ENCODE data around the gene PLK3. TPM values are rescaled to one million over a fixed set of nuclear protein-coding genes. Genes with fewer than 3 reads are reported as not detected.

The PLK3 gene
- total and polyA plus RNA-seq, 8 donors, result 6.1 to 35.3 (median 12.9) TPM

DNA sequence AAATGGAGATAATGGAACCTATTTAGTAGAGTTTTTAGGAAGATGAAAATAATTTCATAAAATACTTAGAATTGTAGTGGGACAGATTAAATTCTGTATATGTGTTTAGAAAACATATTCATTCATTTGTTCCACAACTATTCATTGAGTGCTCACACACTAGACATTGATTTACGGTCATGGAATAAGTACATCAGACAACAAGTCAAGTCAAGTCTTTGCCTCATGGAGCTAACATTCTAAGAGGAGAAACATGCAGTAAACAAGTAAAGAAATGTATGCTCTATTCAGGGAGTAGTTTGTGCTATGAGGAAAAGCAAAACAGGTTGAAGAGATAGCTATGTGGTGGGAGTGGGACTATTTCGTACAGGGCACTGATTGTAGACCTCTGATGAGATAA is 17.1 kb downstream of the PLK3 start:
- intact Hi-C loops (cut with DNase I), result no loop called here
- Histone ChIP-seq H3K27me3 (no peaks in the 10 kb centered on the region), H3K4me1 (peaks cover 0 to 12% (median 0%) of the 10 kb centered on the region in 3 donors), H3K27ac (no peak overlapping the region), H3K9me3 (no peaks in the 10 kb centered on the region), H3K4me3 (no peak overlapping the region), H3K36me3 (no peaks in the 10 kb centered on the region)
- DNase-seq (no peak), FAIRE-seq (no peak), ATAC-seq (no peak)
- TF ChIP-seq, protein P1, sequence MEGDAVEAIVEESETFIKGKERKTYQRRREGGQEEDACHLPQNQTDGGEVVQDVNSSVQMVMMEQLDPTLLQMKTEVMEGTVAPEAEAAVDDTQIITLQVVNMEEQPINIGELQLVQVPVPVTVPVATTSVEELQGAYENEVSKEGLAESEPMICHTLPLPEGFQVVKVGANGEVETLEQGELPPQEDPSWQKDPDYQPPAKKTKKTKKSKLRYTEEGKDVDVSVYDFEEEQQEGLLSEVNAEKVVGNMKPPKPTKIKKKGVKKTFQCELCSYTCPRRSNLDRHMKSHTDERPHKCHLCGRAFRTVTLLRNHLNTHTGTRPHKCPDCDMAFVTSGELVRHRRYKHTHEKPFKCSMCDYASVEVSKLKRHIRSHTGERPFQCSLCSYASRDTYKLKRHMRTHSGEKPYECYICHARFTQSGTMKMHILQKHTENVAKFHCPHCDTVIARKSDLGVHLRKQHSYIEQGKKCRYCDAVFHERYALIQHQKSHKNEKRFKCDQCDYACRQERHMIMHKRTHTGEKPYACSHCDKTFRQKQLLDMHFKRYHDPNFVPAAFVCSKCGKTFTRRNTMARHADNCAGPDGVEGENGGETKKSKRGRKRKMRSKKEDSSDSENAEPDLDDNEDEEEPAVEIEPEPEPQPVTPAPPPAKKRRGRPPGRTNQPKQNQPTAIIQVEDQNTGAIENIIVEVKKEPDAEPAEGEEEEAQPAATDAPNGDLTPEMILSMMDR (IDR thresholded peaks at IDR 0.05), result no peak
- WGBS, 2 donors, result 79 to 81% methylated on average over 2 of the region's 2 CpGs

DNA sequence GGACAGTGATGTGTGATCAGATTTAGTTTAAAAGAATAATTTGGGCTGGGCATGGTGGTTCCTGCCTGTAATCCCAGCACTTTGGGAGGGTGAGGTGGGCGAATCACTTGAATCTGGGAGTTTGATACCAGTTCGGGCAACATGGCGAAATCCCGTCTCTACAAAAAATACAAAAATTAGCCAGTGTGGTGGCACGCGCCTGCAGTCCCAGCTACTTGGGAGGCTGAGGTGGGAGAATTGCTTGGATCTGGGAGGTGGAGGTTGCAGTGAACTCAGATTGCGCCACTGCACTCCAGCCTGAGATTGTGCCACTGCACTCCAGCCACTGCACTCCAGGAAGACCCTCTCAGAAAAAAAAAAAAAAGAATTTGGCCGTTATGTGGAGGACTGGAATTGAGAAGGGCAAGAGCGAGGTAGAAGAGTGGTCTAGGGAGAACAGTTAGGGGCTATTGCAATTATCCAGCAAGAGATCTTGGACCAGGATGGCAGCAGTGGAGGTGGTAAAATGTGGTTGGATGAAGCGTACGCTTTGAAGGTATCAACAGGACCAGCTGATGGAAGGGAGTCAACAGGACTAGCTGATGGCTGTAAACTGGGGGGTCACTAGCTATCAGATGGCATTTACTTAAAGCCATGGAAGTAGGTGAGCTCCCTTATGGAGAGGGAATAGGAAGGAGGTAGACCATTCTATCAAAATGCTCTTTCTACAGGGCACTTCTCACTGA is 17.8 kb downstream of the PLK3 start:
- WGBS, 2 donors, result 89 to 96% methylated on average over 11 of the region's 11 CpGs
- intact Hi-C loops (cut with DNase I), result no loop called here
- Histone ChIP-seq H3K27me3 (no peaks in the 10 kb centered on the region), H3K4me1 (peaks cover 0 to 12% (median 0%) of the 10 kb centered on the region in 3 donors), H3K9me3 (no peaks in the 10 kb centered on the region), H3K4me3 (no peak overlapping the region), H3K27ac (no peak overlapping the region), H3K36me3 (no peaks in the 10 kb centered on the region)
- ATAC-seq (no peak), FAIRE-seq (no peak), DNase-seq (peak in 4 of 6 donors; percentile 6 to 14 (median 11))
- TF ChIP-seq, protein P1 (IDR thresholded peaks at IDR 0.05), result no peak

DNA sequence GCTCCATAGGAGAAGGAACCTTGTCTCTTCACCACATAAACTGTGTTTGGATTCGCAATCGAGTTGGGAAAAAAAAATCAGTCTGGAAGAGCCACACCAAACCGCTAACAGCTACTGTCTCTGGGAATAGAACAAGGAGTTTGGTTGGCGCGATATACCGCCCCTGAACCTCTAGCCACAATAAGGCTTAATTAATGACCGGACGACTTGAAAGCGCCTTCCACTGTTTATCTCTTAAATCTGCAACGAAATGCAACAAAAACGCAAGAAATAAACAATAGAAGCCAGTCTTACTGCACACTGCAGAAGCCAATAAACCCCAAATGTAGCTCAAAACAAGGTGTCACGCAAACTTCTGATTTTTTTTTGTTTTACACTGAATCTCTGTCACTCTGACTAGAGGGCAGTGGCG is 19.0 kb downstream of the PLK3 start:
- FAIRE-seq (no peak), ATAC-seq (peak; percentile 2 to 39 (median 14)), DNase-seq (peak in 2 of 6 donors; percentile 6 to 16)
- Histone ChIP-seq H3K27ac (peak overlapping the region; percentile 89 to 99 (median 96)), H3K36me3 (no peaks in the 10 kb centered on the region), H3K27me3 (no peaks in the 10 kb centered on the region), H3K4me1 (peaks cover 0 to 7% (median 0%) of the 10 kb centered on the region in 3 donors), H3K9me3 (no peaks in the 10 kb centered on the region), H3K4me3 (peak overlapping the region in 2 of 4 donors; percentile 48 to 62)
- TF ChIP-seq, protein P1 (IDR thresholded peaks at IDR 0.05), result no peak
- 0% methylated on average over 13 of the region's 13 CpGs for WGBS, 2 donors
- intact Hi-C loops (cut with DNase I), result no loop called here

GRCh38 chr1:44819608-44820327 is 19.6 kb downstream of the PLK3 start:
- intact Hi-C loops (cut with DNase I), result no loop called here
- Histone ChIP-seq H3K27ac (peak overlapping the region; percentile 89 to 99 (median 96)), H3K4me3 (peak overlapping the region; percentile 32 to 62 (median 52)), H3K4me1 (peaks cover 0 to 2% (median 0%) of the 10 kb centered on the region in 3 donors), H3K36me3 (no peaks in the 10 kb centered on the region), H3K9me3 (no peaks in the 10 kb centered on the region), H3K27me3 (no peaks in the 10 kb centered on the region)
- DNase-seq, result peak; percentile 70 to 92 (median 81)
- FAIRE-seq, result peak; percentile 92
- peak; percentile 90 to 94 (median 92) for ATAC-seq
- TF ChIP-seq, protein P1 (IDR thresholded peaks at IDR 0.05), result no peak
- WGBS, 2 donors, result 1% methylated on average over 33 of the region's 33 CpGs

Data from pancreas (tissue), 10 donors.